GM21528 (cell line): Measurements from ENCODE around the gene HTR4.
A peak's percentile ranks its signal among the peaks of the same experiment; 100 is the strongest.
"Not testable (repeated sequence)": the region's sequence is repeated elsewhere in the genome, so short reads cannot be mapped to it uniquely, and the experiment has no call there.

Source experiments
- ATAC-seq: cut with Tn5 transposase; IDR thresholded peaks from one replicate; pipeline ENCODE4 v1.9.1; 2021; ENCODE audit warnings: mild to moderate bottlenecking, moderate library complexity; ENCODE audit not compliant: unreplicated experiment, low FRiP score

Gene HTR4, protein sequence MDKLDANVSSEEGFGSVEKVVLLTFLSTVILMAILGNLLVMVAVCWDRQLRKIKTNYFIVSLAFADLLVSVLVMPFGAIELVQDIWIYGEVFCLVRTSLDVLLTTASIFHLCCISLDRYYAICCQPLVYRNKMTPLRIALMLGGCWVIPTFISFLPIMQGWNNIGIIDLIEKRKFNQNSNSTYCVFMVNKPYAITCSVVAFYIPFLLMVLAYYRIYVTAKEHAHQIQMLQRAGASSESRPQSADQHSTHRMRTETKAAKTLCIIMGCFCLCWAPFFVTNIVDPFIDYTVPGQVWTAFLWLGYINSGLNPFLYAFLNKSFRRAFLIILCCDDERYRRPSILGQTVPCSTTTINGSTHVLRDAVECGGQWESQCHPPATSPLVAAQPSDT

DNA sequence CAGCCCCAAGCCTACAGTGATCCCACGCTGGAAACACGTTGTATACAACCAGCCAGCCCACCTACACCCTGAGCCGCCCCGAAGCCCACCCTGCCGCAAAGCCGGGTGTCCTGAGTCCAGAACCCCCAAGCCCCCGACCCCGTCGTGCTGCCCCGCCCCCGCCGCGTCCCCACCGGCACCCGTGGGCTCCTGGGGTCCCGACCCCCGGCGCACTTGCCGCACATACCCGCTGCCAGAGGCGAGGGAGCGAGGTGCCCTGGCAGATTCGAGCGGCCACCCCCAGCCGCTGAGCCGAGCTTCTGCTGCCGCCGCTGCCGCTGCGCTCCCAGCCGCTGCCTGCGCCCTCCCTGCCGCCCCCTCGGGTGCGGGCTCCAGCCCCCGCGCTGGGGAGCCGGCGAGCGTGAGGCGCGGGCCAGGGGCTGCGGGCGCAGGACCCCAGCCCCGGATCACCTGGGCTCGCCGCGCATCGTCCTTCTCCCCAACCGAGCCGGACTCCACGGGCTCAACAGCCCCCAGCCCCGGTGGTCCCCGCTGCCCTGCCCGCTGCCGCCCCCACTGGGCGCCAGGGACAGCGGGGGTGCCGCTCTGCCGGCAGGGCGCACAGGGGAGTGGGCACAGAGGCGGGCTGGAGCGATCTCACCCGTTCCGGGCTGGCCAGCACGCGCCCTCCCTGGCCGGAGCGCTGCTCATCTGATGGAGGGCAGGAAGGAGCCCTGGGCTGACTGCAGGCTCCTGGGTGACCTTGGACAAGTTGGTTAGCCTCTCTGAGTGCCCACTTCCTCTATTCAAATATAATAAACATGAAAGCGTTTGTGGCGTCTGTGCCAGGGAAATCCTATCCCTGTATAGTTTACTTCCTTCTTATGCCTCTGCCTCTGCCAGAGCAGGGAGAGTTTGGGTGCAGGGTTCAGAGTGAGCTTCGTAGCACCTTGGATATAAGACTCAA lies at the start of gene HTR4:
TSS of gene HTR4 (minus strand) at position 692 of the 946 bp plus-strand sequence. CDS start 17,513 bp downstream, outside the sequence.
- no peak for ATAC-seq

DNA sequence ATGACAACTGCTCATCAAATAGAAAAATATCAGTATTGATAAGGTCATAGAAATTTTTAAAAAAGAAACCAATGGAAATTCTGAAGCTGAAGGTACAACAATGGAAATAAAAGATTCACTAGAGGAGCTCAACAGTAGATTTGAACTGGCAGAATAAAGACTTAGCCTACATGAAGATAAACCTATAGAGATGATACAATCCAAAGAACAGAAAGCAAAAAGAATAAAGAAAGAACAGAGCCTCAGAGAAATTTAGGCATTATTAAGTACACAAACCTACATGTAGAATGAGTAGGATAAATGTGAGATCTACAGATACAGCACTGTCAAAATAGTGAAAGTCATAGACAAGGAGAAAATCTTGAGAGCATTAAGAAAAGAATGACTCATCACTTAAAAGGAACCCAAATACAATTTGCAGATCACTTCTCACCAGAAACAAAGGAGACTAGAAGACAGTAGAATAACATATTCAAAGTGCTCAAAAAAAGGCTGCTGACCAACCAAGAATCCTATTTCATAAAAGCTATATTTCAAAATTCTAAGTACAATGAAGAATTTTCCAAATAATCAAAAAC lies 47.8 kb upstream of the HTR4 start:
- no peak for ATAC-seq

DNA sequence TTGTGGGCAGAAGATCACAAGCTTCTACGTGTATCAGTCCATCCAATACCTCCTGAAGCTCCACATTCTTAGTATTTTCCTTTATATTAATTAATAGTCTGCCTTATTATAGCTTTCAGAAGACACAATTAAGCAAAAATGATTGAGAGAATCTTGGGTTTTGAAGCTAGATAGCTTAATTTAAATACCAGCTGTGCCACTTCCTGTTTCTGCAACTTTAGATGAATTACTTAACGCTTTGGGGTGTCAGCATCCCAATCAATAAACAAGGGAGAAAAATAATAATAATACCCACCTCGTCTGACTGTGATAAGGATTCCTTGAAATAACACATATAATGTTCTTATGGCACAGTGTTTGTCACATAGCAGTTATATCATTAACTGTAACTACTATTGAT lies 44.7 kb upstream of the HTR4 start:
- ATAC-seq: no peak

DNA sequence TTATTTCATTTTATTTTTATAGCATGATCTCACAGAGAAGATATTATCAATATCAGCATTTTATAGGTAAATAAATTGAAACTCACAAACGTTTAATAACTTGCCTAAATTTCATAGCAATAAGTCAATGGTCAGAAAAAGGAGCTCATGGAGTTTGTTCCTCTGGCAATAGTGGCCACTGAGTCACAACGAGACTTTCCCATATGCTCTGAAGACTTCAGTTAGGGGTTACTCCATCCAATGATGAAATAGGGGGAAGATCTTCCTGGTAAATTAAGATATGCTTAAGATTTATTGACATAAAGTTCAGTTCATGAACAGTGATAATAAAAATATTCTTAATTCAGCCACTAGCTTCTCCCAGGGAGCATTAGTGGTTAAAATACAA lies 43.5 kb upstream of the HTR4 start:
- no peak for ATAC-seq

DNA sequence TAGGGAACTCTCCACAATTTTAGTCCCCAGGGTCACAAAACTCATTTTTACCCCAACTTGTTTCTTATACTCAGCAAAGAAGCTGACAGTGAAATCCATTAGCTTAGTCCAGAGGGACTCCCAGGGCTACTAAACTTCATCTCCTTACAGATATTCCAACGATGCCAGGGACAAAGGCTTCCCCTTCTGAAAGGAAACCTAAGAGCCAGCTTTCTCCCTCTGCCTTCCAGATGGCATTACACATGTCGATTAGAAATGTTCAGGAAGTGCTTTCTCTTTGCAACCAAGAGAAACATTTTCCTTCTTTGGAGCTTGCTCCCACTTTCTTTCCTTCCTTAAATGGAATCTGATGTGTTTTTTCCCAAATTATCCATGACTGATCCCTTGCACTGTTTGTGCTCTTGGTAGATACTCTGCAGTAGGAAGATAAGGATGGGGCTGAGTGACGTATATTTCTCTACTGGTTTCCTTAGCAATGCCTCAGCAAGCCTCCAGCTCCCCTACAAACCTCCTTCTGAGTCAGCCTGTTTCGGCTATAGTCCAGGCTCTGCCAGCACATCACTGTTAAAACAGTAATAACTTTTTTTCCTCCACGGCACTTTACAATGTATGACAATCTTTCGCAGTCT lies 43.0 kb upstream of the HTR4 start:
- ATAC-seq: no peak

DNA sequence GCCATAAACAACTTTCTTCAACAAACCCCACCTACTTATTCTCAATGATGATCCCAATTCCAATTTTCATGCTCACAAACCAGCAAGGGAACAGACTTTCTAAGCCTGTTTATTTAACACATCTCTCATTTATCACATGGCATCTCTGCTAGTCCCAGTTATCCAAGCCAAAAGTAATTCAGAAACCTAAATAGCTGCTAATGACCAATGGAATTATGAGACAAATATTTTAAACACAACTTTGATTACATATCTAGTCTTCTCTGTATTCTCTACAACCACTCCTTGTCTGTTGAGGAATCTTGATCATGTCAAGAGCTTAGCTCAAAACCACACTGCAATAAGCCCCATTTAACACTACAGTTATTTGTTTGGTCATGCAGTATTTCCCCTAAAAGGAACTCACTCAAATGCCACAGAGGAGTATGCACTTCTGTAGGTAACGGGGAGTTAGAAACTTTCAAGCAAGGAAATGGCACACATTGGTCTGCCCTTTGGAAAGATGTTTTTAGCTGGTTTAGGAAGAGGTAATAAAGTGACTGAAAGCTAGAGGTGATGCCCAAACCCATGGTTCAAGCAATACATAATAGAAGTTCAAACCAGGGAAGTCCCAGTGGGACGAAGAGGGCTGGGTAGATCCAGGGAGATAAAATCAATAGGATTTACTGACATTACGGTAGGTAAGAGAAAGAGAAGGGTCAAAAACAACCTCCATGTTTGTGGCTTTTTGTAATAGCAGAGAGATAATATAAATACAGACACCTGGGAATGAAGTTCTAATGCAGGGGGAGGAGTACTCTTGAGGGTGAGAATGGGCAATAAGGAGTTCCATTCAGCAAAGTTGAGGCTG lies 42.1 kb upstream of the HTR4 start:
- ATAC-seq: no peak

DNA sequence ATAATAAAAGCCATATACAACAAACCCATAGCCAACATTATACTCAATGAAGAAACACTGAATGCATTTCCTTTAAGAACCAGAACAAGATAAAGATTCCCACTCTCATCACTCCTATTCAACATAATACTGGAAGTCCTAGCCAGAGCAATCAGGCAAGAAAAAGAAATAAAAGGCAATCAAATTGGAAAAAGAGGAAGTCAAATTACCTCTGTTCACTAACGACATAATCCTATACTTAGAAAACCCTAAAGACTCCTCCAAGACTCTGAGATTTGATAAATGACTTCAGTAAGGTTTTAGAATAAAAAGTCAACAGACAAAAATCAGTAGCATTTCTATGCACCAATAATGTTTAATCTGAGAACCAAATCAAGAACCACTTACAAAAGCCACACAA lies 36.6 kb upstream of the HTR4 start:
- ATAC-seq: no peak

DNA sequence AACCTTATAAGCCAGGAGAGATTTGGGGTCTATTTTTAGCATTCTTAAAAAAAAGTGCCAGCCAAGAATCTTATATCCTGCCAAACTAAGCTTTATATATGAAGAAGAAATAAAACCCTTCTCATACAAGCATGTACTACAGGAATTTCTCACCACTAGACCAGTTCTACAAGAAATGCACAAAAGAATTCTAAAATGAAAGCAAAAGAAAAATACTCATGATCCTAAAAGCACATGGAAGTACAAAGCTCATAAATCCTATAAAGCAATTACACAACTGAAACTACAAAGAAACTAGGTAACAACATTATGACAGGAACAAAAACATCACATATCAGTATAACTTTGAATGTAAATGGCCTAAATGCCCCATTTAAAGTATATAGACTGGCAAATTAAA lies 34.5 kb upstream of the HTR4 start:
- ATAC-seq: no peak

DNA sequence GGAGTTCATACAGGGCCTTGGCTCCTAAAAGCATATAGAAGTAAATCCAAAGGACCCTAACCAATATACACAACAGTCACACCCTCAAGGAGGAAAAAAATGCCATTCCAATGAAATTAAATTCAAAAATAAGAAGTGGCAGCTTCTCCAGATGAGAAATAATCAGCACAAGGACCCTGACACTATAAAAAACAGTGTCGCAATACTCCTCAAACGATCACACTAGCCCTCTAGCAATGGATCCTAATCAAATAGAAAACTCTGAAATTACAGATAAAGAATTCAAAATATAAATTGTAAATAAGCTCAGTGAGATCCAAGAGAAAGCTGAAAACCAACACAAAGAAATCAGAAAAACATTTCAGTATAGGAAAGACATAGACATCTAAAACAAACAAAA lies 33.5 kb upstream of the HTR4 start:
- ATAC-seq: no peak

DNA sequence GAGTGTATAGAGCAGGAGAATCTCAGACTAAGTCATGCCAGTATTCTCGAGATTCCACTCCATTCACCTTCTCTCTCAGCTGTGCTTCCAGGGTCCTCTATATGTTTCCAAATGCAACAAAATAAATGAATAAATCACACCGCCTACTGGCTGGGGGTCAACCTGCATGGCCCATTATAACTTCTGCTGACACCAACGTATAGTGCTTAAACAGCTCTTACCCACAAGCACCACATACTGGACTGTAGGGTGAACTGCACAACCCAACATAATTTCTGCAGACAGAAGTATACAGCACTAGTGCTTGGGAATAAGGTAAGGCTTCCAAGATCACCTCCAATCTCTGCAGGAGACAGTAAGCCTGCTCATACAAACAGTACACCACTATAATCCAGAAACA lies 33.1 kb upstream of the HTR4 start:
- peak; percentile 97 for ATAC-seq

DNA sequence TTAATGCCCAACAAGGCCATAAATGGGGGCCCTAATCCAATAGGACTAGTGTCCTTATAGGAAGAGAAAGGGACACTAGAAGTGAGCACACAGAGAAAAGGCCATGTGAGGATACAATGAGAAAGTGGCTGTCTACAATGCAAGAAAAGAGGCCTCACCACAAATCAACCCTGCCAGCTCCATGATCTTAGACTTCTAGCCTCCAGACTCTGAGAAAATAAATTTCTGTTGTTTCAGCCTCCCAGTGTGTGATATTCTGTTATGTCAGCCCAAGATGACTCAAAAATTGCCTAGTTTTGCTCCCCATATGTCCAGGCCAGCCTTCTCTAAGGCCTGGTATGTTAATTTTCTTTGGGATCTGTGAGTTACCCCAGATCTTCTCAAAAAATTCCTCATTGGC lies 32.3 kb upstream of the HTR4 start:
- ATAC-seq: no peak

DNA sequence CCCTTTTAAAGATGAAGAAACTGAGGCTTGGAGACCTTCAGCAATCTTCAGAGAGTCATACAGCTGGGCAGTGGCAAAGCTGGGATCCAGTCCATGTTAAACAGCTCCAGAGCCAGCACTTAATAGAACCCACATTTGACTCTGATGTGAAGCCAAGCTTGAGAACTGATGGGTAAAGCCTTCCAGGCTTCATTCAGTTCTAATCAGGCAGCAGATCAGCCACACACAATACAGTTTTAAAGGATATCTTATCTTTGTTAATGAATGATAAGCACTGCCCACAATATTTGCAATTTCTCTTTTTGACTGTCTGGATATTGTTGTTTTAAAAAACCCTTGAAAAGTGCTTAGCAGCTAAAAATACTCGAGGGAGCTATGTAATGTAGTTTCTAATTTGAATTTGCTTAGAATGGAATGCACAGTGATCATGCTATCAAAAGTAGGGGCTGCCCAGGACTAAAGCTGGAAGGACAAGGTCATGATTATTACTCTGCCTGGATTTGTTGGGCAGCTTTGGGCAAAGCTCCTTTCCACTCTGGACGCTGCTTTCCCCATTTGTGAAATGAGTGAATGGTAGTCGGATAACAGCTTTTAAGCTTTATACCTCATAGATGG lies 31.3 kb upstream of the HTR4 start:
- ATAC-seq: no peak

DNA sequence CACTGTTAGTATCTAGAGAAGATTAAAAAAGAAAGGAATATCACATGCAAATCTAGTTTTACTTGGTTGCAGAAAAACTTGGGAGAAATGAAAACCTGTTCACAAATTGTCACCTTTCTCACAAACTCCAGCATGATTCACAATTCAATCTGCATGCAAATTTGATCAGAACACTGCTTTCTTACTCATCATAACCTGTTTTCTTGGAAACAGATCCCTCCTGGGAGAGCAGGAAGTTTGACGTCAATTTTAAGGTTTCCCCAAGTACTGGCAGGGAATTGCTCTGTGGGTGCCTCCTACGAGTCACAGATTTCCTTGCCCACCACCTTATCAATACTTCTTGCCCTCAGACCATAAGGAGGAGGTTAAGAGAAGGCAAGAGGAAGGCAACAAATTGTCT lies 30.2 kb upstream of the HTR4 start:
- no peak for ATAC-seq

DNA sequence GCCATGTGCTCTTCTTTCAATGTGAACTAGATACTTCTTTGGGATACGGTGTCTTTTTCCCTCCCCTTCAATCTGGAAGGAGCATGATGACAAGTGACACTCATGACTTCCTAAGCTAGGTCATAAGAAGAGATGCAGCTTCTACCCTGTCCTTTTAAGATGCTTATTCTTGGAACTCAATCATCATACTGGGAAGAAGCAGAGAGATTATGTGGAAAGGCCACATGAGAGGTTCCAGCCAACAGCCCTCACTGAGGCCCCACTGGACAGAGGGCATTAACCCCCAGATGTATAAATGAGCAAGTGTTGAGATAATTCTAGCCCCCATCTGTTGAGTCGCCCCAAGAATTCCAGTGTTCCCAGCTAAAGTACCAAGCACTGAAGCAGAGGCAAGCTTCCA lies 29.3 kb upstream of the HTR4 start:
- ATAC-seq: no peak

DNA sequence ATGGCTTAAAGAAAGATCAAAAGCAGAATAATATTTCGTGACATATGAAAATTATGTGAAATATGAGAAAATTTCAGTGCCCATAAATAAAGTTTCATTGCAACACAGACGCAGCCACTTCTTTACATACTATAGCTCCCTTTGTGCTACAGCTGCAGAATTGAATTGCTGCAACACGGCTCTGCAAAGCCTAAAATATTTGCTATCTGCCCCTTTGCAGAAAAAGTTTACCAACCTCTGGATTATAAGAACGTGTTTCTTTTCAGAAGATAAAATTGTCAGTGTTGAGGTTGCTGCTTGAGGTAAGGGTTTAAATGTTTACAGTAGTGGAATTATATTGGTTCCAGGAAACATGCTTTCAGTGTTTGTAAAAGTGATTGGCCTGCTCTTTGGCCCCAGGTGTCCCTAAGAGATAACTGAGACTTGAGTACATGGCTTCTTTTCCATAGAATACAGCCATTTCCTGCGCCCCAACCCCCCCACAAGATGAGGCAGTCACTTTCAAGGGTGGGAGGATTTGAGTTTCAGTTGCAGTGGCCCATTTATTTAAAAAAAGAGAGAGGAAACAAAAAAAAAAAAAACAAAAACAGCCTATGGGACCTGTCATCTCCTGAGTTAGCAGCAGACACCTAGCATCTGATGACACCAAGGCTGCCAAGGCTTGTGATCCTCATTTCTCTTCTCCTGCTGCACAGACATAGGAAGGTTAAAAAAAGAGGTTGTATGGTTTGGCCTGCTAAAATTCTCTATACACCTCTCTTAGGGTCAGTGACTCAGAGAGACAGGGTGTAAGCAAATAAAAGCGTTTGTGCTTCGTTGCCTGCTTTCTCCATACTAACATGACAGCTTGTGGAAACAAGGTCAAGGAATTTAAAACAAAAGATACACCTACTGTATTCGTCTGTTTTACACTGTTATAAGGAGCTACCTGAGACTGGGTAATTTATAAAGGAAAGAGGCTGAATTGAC lies 28.0 kb upstream of the HTR4 start:
- no peak for ATAC-seq

DNA sequence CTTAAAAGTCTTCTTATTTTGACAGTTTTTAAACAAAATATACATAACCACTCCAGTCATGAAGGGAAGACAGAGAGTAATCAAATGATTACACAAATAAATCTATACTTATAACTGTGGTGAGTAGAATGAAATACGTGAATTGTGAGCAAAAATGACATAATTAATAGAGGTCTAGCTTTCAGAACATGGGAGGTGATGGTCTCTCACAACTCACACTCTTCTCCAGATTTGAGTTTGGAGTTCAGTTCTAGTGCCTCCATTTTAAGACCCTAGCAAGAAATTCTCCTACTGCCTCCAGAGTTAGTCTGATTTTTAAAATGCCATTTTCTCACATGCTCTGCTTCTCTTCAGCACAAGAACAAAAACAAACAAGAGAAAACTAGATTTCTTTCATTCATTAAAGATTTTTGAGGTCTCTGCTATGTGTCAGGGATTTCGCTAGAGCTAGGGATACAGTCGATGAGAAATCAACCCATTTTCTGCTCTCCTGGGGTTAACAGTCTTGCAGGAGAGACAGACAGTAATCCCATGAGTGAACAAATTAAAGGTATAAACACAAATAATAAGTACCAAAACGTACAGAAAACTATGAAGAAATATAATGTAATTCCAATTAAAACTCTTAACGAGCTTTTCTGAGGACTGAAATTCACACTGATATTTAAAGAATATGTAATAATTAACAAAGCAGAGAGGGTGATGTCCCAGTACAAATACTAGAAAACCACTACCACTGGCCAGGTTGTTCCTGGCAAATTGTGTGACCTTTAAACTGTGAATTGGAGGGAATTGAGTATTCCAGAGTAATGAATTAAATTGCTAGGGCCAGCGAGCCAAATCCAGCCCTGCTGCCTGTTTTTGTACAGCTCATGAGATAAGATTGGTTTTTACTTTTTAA lies 27.1 kb upstream of the HTR4 start:
- no peak for ATAC-seq

DNA sequence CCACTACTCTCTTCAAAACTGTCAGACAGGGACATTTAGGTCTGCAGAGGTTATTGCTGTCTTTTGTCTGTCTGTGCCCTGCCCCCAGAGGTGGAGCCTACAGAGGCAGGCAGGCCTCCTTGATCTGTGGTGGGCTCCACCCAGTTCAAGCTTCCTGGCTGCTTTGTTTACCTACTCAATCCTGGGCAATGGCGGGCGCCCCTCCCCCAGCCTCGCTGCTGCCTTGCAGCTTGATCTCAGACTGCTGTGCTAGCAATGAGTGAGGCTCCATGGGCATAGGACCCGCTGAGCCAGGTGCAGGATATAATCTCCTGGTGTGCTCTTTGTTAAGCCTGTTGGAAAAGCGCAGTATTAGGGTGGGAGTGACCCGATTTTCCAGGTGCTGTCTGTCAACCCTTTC lies 19.4 kb upstream of the HTR4 start:
- not testable (repeated sequence) for ATAC-seq
